HepG2 (cell line): ENCODE results near the gene CHID1. TPM values are rescaled to one million over a fixed set of nuclear protein-coding genes. Genes with fewer than 3 reads are reported as not detected.

Source experiments
- ATF4 ChIP-seq, 2 experiments: fragments of 450-650 bp in 1 of 2; sonication (generic) in 1 of 2; formaldehyde crosslinking; IDR thresholded peaks; 2 replicates each; pipeline versions ENCODE4 v1.5.0 to v1.8.0; 2020 to 2022; ENCODE audit warnings: mild to moderate bottlenecking in 1 of 2, missing genetic modification reagents in 1 of 2
- CENPX ChIP-seq: sonication (generic); formaldehyde crosslinking; IDR thresholded peaks from 2 replicates; pipeline ENCODE4 v1.9.0; 2021; ENCODE audit warnings: mild to moderate bottlenecking, missing genetic modification reagents, moderate library complexity
- FIP1L1 ChIP-seq: fragments of 200-400 bp; formaldehyde crosslinking; IDR thresholded peaks from 2 replicates; pipeline ENCODE4 v1.6.1; 2018; ENCODE audit warnings: low read depth, mild to moderate bottlenecking, low read length, moderate library complexity, borderline replicate concordance; ENCODE audit not compliant: insufficient read depth
- GABPA ChIP-seq, 2 experiments: IDR thresholded peaks; 2 replicates each; pipeline ENCODE4 v1.6.1; 2011 to 2016; ENCODE audit warnings: low read depth in 2 of 2, low read length in 1 of 2, missing biosample characterization in 1 of 2, missing genetic modification characterization in 1 of 2
- GMEB1 ChIP-seq: sonication (generic); formaldehyde crosslinking; IDR thresholded peaks from 2 replicates; pipeline ENCODE4 v1.5.1; 2020; ENCODE audit warnings: missing genetic modification reagents, mild to moderate bottlenecking, borderline replicate concordance
- HOMEZ ChIP-seq: IDR thresholded peaks from 2 replicates; pipeline ENCODE4 v1.6.1; 2016; ENCODE audit warnings: low read depth
- HOXD1 ChIP-seq: sonication (generic); formaldehyde crosslinking; IDR thresholded peaks from 2 replicates; pipeline ENCODE4 v1.5.0; 2020; ENCODE audit warnings: missing genetic modification reagents
- KDM5A ChIP-seq: fragments of 200-600 bp; sonication (generic); IDR thresholded peaks from 2 replicates; pipeline ENCODE4 v1.7.0; 2018; ENCODE audit warnings: antibody characterized with exemption, mild to moderate bottlenecking, low read length, borderline replicate concordance
- MNT ChIP-seq: fragments of 450-650 bp; IDR thresholded peaks from 2 replicates; pipeline ENCODE4 v1.6.1; 2016
- MXI1 ChIP-seq: IDR thresholded peaks from 3 replicates; pipeline ENCODE4 v1.6.1; 2012; ENCODE audit warnings: low read depth, low read length, inconsistent platforms, borderline replicate concordance
- PLSCR1 ChIP-seq: sonication (generic); formaldehyde crosslinking; IDR thresholded peaks from 2 replicates; pipeline ENCODE4 v1.5.0; 2020; ENCODE audit warnings: missing genetic modification reagents, mild to moderate bottlenecking, borderline replicate concordance
- RNF2 ChIP-seq: fragments of 450-650 bp; conservative IDR thresholded peaks from 2 replicates; pipeline ENCODE4 v1.6.1; 2016; ENCODE audit warnings: low read depth
- RXRA ChIP-seq: sonication (generic); formaldehyde crosslinking; IDR thresholded peaks from 2 replicates; pipeline ENCODE4 v1.5.1; 2020; ENCODE audit warnings: missing genetic modification reagents
- SALL1 ChIP-seq: sonication (generic); formaldehyde crosslinking; IDR thresholded peaks from 2 replicates; pipeline ENCODE4 v1.8.0; 2022; ENCODE audit warnings: mild to moderate bottlenecking, missing genetic modification reagents
- ZFX ChIP-seq: sonication (generic); formaldehyde crosslinking; IDR thresholded peaks from 2 replicates; pipeline ENCODE4 v1.4.0; 2020; ENCODE audit warnings: mild to moderate bottlenecking, low read depth, missing genetic modification reagents, moderate library complexity
- ZNF570 ChIP-seq: sonication (generic); formaldehyde crosslinking; IDR thresholded peaks from 2 replicates; pipeline ENCODE4 v1.4.0; 2020; ENCODE audit warnings: mild to moderate bottlenecking, missing genetic modification reagents, borderline replicate concordance
- ZNF704 ChIP-seq: sonication (generic); formaldehyde crosslinking; IDR thresholded peaks from 2 replicates; pipeline ENCODE4 v1.8.1; 2023; ENCODE audit warnings: mild to moderate bottlenecking, inconsistent platforms, moderate library complexity, missing genetic modification reagents, borderline replicate concordance
- ZNF776 ChIP-seq: sonication (generic); formaldehyde crosslinking; IDR thresholded peaks from 2 replicates; pipeline ENCODE4 v1.4.0; 2020; ENCODE audit warnings: mild to moderate bottlenecking, missing genetic modification reagents
- ZNF850 ChIP-seq: sonication (generic); formaldehyde crosslinking; conservative IDR thresholded peaks from 2 replicates; pipeline ENCODE4 v1.9.0; 2021; ENCODE audit warnings: mild to moderate bottlenecking, missing genetic modification reagents
- polyA plus RNA-seq, 8 experiments: library from polyadenylated mRNA; depleted of rRNA in 3 of 8; stranded (reverse) in 7 of 8; unstranded in 1 of 8; fragments of >200 nt; fragmentation: Illumina TruSeq in 4 of 8; extraction: Trizol in 4 of 8; gene quantifications; 2 replicates each; pipeline versions ENCODE4 v1.2.1 to v1.2.3, GENCODE V29; 2011 to 2016; ENCODE audit warnings: low read depth in 4 of 8, missing spikeins in 1 of 8, mixed read lengths in 1 of 8; ENCODE audit not compliant: insufficient read depth in 1 of 8
- total RNA-seq, 5 experiments: library from RNA; depleted of rRNA; stranded (reverse); fragments of >200 nt; fragmentation: Illumina TruSeq; extraction: Trizol; gene quantifications; 2 replicates each; pipeline ENCODE4 v1.2.3, GENCODE V29; 2016; ENCODE audit warnings: low read depth in 1 of 5

CHID1 gene
- total and polyA plus RNA-seq, 2 of the 13 experiments (the other 11 are each of a cell fraction or from before 2014, with no cell fraction given): 65.1 to 93.6 TPM

- TF ChIP-seq GMEB1 (CRISPR knock-in tag) (peak; percentile 57; the same call in 1 of the 2 replicates), RXRA (CRISPR knock-in tag) (peak; percentile 91), ZNF570 (CRISPR knock-in tag) (no peak), CENPX (CRISPR knock-in tag) (no peak), HOXD1 (CRISPR knock-in tag) (no peak), ATF4 (CRISPR knock-in tag; IDR thresholded peaks at IDR 0.05) (no peak), HOMEZ (CRISPR knock-in tag) (no peak), SALL1 (CRISPR knock-in tag) (peak; percentile 85), PLSCR1 (CRISPR knock-in tag) (no peak), RNF2 (no peak), MNT (no peak), GABPA (IDR thresholded peaks at IDR 0.05; ENCODE audit: low read depth, low read length) (0 out of 2 replicates have a peak, but pooled peaks have one; percentile 31), GABPA (CRISPR knock-in tag; IDR thresholded peaks at IDR 0.05; ENCODE audit: low read depth) (peak; percentile 79), MXI1 (peak; percentile 66; the same call in 1 of the 3 replicates), ZNF704 (CRISPR knock-in tag) (no peak), ZFX (CRISPR knock-in tag) (peak; percentile 94), ZNF776 (CRISPR knock-in tag) (no peak), KDM5A (no peak), ZNF850 (CRISPR knock-in tag) (no peak), FIP1L1 (no peak)
Measured at GRCh38 chr11:914747-915501, 4.3 kb upstream of the CHID1 start (continued).
